Measurements from ENCODE around the gene PDPN. TPM values are rescaled to one million over a fixed set of nuclear protein-coding genes. Genes with fewer than 3 reads are reported as not detected.

Gene PDPN
- total and polyA plus RNA-seq, 7 donors, result 17.2 to 38.4 (median 27.9) TPM

- Histone ChIP-seq H3K27me3 (ENCODE audit: insufficient read depth in 3 of 3, low read length in 2 of 3) (no peaks in the 10 kb centered on the region), H3K9me3 (no peaks in the 10 kb centered on the region), H3K27ac (peak overlapping the region; percentile 80), H3K4me3 (no peak overlapping the region), H3K36me3 (ENCODE audit: insufficient read depth in 1 of 2, low read depth in 1 of 2) (no peaks in the 10 kb centered on the region), H3K4me1 (peaks cover 29% of the 10 kb centered on the region)
- ATAC-seq (no peak), DNase-seq (no peak)
- WGBS, 3 donors, result 93 to 97% (median 96%) methylated on average over 2 of the region's 2 CpGs
- intact Hi-C loops (cut with DNase I), result loop anchor here (5.0 kb wide), 2 partner anchors 52 to 72 kb away; no protein-coding TSS in a partner anchor
- TF ChIP-seq CTCF (IDR thresholded peaks at IDR 0.05), result no peak
These were observed 43.9 kb upstream of the PDPN start for GRCh38 chr1:13539683-13540082.

- peak; percentile 68 to 81 (median 72) for ATAC-seq
- no peak for TF ChIP-seq CTCF (IDR thresholded peaks at IDR 0.05)
- 21 to 32% (median 24%) methylated on average over 8 of the region's 8 CpGs for WGBS, 3 donors
- Histone ChIP-seq H3K27me3 (ENCODE audit: insufficient read depth in 3 of 3, low read length in 2 of 3) (no peaks in the 10 kb centered on the region), H3K4me1 (peaks cover 25% of the 10 kb centered on the region), H3K36me3 (ENCODE audit: insufficient read depth in 1 of 2, low read depth in 1 of 2) (no peaks in the 10 kb centered on the region), H3K27ac (peak overlapping the region; percentile 80), H3K4me3 (no peak overlapping the region), H3K9me3 (no peaks in the 10 kb centered on the region)
- peak; percentile 25 to 64 for DNase-seq
- intact Hi-C loops (cut with DNase I), result loop anchor here (5.0 kb wide), 2 partner anchors 54 to 74 kb away; no protein-coding TSS in a partner anchor
These were observed 42.8 kb upstream of the PDPN start for GRCh38 chr1:13540866-13541265.

- 80 to 87% (median 80%) methylated on average over 13 of the region's 13 CpGs for WGBS, 3 donors
- no peak for TF ChIP-seq CTCF (IDR thresholded peaks at IDR 0.05)
- Histone ChIP-seq H3K36me3 (ENCODE audit: insufficient read depth in 1 of 2, low read depth in 1 of 2) (no peaks in the 10 kb centered on the region), H3K9me3 (no peaks in the 10 kb centered on the region), H3K4me3 (no peak overlapping the region), H3K27me3 (ENCODE audit: insufficient read depth in 3 of 3, low read length in 2 of 3) (no peaks in the 10 kb centered on the region), H3K4me1 (peaks cover 20% of the 10 kb centered on the region), H3K27ac (peak overlapping the region; percentile 80)
- intact Hi-C loops (cut with DNase I), result loop anchor here (5.0 kb wide), 2 partner anchors 54 to 74 kb away; no protein-coding TSS in a partner anchor
- no peak for DNase-seq
- ATAC-seq, result no peak
These were observed 42.0 kb upstream of the PDPN start for GRCh38 chr1:13541435-13542215.

- Histone ChIP-seq H3K4me3 (peak overlapping the region; percentile 28), H3K4me1 (peaks cover 20% of the 10 kb centered on the region), H3K27ac (peak overlapping the region; percentile 80), H3K27me3 (ENCODE audit: insufficient read depth in 3 of 3, low read length in 2 of 3) (no peaks in the 10 kb centered on the region), H3K36me3 (ENCODE audit: insufficient read depth in 1 of 2, low read depth in 1 of 2) (no peaks in the 10 kb centered on the region), H3K9me3 (no peaks in the 10 kb centered on the region)
- WGBS, 3 donors, result 14 to 18% (median 16%) methylated on average over 20 of the region's 20 CpGs
- intact Hi-C loops (cut with DNase I), result loop anchor here (5.0 kb wide), 2 partner anchors 56 to 76 kb away; no protein-coding TSS in a partner anchor
- TF ChIP-seq CTCF (IDR thresholded peaks at IDR 0.05), result peak; percentile 67
- peak; percentile 76 to 88 (median 80) for ATAC-seq
- peak; percentile 70 to 87 for DNase-seq
These were observed 40.0 kb upstream of the PDPN start for GRCh38 chr1:13543451-13544220.

Data from psoas muscle (tissue), 8 donors.